Neural progenitor cell (in vitro differentiated cells): ENCODE data around the gene ANO2.

Experiments used
- EZH2 ChIP-seq: fragments of 200-600 bp; sonication (generic); IDR thresholded peaks from 2 replicates; pipeline ENCODE4 v1.6.1; 2017; ENCODE audit warnings: antibody characterized with exemption, mild to moderate bottlenecking, moderate library complexity
- TF ChIP-seq, protein P1 (sequence below): fragments of 200-600 bp; sonication (generic); IDR thresholded peaks from 2 replicates; pipeline ENCODE4 v1.5.1; 2017; ENCODE audit warnings: antibody characterized with exemption, mild to moderate bottlenecking

DNA sequence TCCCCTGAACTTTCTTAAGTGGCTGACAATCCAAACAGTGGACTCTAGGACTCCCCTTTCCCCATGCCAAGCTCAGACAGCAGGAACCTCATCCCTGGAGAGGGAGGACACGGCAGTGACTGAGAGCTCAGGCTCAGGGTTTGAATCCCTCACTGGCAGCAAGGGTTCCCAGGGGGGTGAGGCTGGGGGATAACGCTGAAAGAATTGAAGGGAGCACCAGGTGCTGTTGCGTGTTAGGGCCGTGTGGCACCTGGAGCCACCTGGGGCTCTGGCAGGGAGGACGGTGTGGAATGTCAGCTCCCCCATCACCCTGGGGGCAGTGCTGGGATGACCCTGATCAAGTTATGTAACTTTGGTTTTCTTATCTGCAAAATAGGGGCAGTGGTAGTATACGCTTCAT, 40.1 kb downstream of the ANO2 start:
- TF ChIP-seq, protein P1, sequence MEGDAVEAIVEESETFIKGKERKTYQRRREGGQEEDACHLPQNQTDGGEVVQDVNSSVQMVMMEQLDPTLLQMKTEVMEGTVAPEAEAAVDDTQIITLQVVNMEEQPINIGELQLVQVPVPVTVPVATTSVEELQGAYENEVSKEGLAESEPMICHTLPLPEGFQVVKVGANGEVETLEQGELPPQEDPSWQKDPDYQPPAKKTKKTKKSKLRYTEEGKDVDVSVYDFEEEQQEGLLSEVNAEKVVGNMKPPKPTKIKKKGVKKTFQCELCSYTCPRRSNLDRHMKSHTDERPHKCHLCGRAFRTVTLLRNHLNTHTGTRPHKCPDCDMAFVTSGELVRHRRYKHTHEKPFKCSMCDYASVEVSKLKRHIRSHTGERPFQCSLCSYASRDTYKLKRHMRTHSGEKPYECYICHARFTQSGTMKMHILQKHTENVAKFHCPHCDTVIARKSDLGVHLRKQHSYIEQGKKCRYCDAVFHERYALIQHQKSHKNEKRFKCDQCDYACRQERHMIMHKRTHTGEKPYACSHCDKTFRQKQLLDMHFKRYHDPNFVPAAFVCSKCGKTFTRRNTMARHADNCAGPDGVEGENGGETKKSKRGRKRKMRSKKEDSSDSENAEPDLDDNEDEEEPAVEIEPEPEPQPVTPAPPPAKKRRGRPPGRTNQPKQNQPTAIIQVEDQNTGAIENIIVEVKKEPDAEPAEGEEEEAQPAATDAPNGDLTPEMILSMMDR: no peak
- no peak for TF ChIP-seq EZH2
